Breast epithelium (tissue), 3 donors: ENCODE measurements around the gene NFIL3.
A peak's percentile ranks its signal among the peaks of the same experiment; 100 is the strongest.

Experiments
- POLR2A ChIP-seq: fragments of 450-650 bp; IDR thresholded peaks from one replicate; pipeline ENCODE4 v1.6.1; 2016; ENCODE audit warnings: antibody characterized with exemption, mild to moderate bottlenecking, moderate library complexity
- POLR2AphosphoS5 ChIP-seq, 3 donors: sonication (generic); formaldehyde crosslinking; IDR thresholded peaks; one replicate each; pipeline ENCODE4 v1.6.1; 2017; ENCODE audit warnings: antibody characterized with exemption in 3 of 3
- TF ChIP-seq, protein P1 (sequence below), 3 donors: fragments of 450-650 bp; IDR thresholded peaks; one replicate each; pipeline ENCODE4 v1.5.1; 2016 to 2017; ENCODE audit warnings: antibody characterized with exemption in 3 of 3, mild to moderate bottlenecking in 3 of 3, moderate library complexity in 3 of 3

- TF ChIP-seq, protein P1, sequence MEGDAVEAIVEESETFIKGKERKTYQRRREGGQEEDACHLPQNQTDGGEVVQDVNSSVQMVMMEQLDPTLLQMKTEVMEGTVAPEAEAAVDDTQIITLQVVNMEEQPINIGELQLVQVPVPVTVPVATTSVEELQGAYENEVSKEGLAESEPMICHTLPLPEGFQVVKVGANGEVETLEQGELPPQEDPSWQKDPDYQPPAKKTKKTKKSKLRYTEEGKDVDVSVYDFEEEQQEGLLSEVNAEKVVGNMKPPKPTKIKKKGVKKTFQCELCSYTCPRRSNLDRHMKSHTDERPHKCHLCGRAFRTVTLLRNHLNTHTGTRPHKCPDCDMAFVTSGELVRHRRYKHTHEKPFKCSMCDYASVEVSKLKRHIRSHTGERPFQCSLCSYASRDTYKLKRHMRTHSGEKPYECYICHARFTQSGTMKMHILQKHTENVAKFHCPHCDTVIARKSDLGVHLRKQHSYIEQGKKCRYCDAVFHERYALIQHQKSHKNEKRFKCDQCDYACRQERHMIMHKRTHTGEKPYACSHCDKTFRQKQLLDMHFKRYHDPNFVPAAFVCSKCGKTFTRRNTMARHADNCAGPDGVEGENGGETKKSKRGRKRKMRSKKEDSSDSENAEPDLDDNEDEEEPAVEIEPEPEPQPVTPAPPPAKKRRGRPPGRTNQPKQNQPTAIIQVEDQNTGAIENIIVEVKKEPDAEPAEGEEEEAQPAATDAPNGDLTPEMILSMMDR (IDR thresholded peaks at IDR 0.05) = peak in 1 of 3 donors; percentile 27
- TF ChIP-seq POLR2A (peak; percentile 67), POLR2AphosphoS5 (IDR thresholded peaks at IDR 0.05) (peak; percentile 64 to 91 (median 76))
Measured at GRCh38 chr9:91424403-91425176, 958 bp upstream of the NFIL3 start.
